ENCODE results near the gene PTPRA.
"Not testable (repeated sequence)": the region's sequence is repeated elsewhere in the genome, so short reads cannot be mapped to it uniquely, and the experiment has no call there.

The PTPRA gene

DNA sequence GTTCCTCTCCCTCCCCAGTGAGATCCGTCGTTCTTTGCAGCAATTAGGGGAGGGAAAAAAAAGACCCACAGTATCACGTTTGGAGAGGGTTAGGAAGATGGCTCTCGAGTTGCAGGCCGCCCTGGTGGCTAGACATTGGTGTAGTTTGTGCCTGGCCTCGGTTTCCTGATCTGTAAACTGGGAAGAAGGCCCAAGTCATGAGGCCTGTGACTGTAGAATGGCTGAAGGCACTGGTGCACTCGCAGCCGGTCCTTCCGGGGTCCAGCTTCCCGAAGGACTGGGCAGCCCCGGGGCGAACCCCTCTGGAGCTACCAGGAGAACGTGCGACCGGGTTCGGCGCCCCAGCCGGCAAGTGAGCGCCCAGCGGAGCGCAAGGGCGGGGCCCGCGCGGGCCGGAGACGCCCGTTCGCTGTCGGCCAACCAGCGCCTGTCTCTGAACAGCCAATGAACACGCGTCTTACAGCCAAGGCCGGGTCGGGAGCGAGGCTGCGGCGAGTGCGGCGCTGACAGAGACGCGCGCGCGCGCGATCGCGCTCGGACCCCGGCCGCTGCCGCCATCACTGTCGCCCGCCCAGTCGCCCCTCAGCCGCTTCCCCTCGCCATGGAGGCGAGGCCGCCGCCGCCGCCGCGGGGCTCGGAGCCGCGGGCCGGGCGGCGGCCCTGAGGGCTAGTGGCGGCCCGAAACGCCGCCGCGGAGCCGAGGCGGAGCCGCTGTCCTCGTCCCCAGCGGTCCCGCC lies at the start of gene PTPRA:
Gene PTPRA (plus strand): TSS at position 472 of the 737 bp plus-strand sequence. CDS start 90,797 bp downstream, outside the sequence.
- DNase-seq: peak; percentile 94

- DNase-seq: no peak
These were observed 47.5 kb upstream of the PTPRA start for GRCh38 chr20:2825761-2826160.

DNA sequence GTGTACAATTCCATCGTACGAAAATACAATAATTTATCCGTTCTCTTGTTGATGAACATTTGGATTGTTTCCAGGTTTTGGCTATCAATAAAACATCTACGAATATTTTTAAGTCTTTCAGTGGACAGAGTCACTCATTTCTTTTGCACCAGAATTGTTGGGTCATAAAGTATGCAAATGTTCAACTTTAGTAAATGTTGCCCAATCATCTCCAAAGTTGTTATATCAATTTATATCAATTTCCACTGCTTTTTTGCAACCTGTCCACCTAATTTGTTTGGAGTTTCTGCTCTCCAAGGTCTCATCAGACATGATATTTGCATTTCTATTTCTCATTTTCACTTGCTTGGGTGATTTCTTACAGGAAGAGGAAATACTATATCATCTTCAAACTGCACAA lies 46.6 kb upstream of the PTPRA start:
- no peak for DNase-seq

GRCh38 chr20:2829376-2829775 lies 43.9 kb upstream of the PTPRA start:
- DNase-seq: peak; percentile 17

GRCh38 chr20:2831206-2831605 lies 42.1 kb upstream of the PTPRA start:
- not testable (repeated sequence) for DNase-seq

DNA sequence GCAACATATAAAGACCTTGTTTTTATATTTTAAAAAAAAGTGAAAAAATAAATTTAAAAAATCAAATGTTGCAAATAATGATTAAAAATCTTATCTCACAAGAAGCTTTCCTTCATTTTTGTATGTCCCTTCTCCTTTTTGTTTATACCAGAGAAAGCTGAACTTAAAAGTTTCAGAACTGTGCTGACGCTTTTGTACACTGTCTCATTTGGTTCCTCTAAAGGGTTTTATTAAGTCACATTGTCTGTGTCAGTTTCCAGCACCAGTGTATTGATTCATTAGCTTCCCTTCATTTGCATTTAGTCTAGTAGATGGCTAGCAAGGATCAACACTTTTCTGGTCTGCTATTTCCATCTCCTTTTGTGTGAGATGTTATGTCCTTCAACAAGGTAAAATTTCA lies 39.5 kb upstream of the PTPRA start:
- DNase-seq: no peak

DNA sequence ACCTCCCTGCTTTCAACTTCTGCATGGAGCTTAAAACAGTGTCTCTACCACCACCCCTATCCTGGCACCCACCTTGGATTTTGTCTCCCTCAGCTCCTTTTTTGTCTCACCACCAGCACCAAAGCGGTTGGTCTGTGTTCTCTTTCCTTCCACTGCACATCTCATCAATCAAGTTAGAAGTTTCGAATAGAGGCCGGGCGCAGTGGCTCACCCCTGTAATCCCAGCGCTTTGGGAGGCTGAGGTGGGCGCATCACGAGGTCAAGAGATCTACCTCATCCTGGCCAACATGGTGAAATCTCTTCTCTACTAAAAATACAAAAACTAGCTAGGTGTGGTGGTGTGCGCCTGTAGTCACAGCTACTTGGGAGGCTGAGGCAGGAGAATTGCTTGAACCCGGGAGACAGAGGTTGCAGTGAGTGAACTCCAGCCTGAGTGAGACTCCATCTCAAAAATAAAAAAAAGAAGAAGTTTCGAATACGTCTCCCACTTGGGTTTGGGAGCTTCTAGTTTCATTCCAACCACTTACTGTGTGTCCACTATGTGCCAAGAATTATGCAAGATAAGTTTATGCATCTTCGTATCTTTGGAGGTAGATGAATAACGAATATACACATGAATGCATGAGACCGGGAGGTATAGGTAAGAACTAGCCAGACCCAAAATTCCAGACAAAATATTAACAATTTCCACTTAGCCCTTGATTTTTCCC lies 38.7 kb upstream of the PTPRA start:
- DNase-seq: no peak

DNA sequence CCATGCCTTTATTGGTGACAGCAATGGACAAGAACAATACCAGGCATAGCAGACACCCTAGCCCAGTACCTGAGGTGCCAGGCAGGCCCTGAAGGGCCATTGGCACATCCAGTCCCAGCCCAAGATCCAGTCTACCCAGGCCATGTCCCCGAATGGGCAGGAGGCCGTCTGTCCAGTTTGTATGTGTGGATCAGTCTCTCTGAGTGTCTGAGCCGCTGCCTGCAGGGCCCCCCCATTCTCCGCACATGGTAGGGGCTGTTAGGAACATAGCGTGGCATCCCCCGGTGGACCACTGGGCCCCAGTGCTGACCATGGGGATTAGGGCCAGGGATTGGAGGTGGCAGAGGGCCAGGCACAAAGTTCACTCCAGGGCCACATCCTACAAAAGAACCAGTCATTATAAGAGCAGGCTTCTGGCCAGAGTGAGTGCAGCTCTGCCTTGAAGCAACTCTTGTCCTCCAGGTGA lies 37.9 kb upstream of the PTPRA start:
- no peak for DNase-seq

GRCh38 chr20:2836035-2836434 lies 37.2 kb upstream of the PTPRA start:
- no peak for DNase-seq

DNA sequence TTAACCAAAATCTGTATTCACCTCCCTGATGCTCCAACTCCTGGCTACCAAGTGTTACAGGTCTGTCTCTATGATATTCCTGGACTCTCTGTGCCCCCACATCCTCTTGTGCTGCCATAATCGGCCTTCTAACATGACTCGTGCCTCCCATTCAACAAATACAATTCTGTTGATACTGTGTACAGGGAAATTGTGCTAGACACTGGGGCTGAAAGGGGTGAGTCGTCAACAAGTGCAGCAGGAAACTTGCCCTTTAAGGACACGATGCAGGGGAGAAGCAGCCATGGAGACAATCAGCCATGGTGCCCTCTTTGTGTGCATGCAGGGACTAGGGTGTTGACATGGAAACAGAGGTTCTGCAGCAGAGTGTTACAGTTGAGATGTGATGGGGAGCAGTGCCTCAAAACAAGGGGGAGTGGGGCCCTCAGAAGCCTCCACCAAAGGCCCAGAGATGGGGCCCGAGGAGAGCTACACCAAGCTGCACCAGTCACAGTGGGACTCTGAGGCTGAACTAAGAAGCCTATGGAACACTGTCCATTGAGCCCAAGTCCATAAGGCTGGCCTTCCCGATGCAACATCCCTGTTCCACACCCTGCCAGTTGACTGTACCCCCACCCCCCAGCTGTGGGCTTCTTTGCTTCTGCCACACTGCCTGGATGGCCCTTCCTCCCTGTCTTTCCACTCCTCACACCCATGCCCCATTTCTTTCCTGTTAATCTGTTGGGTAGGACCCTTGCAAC lies 35.9 kb upstream of the PTPRA start:
- DNase-seq: peak; percentile 46

GRCh38 chr20:2838170-2838797 lies 35.0 kb upstream of the PTPRA start:
- peak; percentile 46 for DNase-seq

GRCh38 chr20:2838847-2839671 lies 34.2 kb upstream of the PTPRA start:
- peak; percentile 52 for DNase-seq

GRCh38 chr20:2839732-2840137 lies 33.5 kb upstream of the PTPRA start:
- DNase-seq: no peak

DNA sequence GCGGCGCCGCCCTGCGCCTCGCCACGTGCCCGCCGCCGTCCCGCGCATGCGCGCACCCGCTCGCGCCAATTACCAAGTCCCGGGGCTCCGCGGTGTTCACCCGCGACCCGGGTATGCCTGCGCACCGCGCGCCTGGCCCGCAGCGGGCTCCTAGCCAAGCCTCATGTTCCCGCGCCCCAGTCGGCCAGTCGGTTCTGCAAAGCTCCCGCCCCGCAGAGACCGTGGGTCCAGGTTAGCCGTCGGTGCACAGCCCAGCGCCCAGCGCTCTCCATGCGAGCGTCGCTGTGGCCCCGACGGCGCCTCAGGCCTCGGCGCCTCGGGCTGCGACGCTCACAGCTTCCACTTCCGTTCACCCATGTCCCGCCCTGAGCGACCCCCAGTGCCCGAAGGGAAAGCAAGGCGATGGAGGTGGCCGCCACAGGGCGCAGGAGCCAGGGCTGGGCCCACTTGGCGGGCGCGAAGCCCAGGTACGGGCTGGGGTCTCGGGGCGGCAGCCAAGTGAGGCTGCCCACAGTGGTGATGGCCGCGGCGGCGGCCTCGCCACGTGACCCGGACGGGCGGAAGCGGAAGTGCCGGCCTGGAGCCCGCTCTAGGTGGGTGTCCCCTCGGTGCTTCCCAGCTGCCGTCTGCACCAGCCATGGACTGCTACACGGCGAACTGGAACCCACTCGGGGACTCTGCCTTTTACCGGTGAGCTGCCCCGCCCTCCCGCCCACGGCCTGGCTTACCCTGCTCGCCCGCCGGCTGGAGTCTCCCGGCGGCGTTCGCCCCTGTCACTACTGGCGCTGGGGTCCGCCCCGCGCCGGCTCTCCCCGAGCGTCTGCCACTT lies 32.9 kb upstream of the PTPRA start, which contains the start of the genes PCED1A and VPS16:
Gene PCED1A (minus strand): TSS at position 518 of the 829 bp plus-strand sequence. CDS start 743 bp downstream, outside the sequence.
Gene VPS16 (plus strand): TSS at position 608 of the 829 bp plus-strand sequence. CDS start 30 bp downstream, at position 638.
- DNase-seq: peak; percentile 94

DNA sequence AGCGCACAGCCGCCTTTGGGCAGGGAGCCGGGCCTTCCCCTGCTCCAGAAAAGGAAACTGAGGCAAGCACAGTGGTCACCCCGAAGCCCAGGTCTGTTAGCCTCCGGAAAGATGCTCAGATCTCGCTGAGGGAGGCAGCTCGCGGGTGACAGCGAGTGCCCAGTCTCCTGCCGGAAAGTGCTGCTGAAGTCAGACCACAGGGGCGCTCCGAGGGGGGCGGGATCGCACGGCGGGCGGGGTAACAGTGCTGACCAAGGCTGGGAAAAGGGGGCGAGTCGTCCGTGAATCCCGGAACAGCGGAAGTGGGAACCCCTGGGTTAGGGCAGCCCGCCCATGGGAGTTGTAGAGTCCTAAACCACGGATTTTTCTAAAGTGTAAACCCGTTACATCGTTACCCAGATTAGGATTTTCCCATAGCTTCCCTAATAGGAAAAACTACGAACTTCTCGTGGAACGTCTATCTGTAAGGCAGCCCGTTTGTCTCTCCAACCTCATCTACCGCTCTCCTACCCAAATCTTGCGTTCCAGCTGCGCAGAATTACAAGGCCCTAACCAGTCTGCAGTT lies 32.2 kb upstream of the PTPRA start:
- DNase-seq: peak; percentile 78

- DNase-seq: no peak
These were observed 27.7 kb upstream of the PTPRA start for GRCh38 chr20:2845607-2846006.

- no peak for DNase-seq
These were observed 26.6 kb upstream of the PTPRA start for GRCh38 chr20:2846698-2847097.

GRCh38 chr20:2847802-2848201 lies 25.5 kb upstream of the PTPRA start:
- DNase-seq: no peak

DNA sequence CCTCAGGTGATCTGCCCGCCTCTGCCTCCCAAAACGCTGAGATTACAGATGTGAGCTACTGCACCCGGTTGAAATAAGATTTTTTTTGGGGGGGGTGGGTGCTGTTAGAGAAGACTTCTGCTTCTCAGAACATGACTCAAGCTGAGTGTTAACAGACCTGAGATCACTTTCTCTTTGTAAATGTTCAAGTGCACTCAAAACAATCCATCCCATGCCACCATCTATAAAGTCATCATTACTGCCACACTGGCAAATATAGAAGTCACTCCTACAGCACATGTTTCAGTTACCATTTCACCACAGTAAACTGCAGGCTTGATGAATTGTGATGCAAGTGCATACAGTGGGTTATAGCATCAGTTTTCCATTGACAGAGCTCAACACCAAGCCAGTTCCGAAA lies 23.8 kb upstream of the PTPRA start:
- peak; percentile 3 for DNase-seq

DNA sequence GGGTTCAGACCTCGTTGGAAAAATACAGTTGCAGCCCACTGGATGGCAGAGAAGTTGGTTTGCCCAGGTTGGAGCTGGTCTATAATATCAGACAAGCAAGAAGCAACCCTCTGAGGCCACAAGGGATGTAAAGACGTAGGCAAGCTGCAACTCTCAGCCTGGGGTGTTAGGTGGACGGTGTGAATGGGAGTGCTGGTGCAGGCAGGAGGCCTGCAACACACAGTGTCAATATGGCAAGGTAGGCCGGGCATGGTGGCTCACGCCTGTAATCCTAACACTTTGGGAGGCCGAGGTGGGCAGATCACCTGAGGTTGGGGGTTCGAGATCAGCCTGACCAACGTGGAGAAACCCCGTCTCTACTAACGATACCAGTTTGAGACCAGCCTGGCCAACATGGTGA lies 22.2 kb upstream of the PTPRA start:
- peak; percentile 49 for DNase-seq

GRCh38 chr20:2858591-2858990 lies 14.7 kb upstream of the PTPRA start:
- DNase-seq: no peak
